Retina (tissue), 1 donor: Measurements from ENCODE around the gene BCL2.

Experiments used
- DNase-seq: peaks from one replicate; pipeline ENCODE4 v3.0.0-alpha.2; 2016

Gene BCL2

DNA sequence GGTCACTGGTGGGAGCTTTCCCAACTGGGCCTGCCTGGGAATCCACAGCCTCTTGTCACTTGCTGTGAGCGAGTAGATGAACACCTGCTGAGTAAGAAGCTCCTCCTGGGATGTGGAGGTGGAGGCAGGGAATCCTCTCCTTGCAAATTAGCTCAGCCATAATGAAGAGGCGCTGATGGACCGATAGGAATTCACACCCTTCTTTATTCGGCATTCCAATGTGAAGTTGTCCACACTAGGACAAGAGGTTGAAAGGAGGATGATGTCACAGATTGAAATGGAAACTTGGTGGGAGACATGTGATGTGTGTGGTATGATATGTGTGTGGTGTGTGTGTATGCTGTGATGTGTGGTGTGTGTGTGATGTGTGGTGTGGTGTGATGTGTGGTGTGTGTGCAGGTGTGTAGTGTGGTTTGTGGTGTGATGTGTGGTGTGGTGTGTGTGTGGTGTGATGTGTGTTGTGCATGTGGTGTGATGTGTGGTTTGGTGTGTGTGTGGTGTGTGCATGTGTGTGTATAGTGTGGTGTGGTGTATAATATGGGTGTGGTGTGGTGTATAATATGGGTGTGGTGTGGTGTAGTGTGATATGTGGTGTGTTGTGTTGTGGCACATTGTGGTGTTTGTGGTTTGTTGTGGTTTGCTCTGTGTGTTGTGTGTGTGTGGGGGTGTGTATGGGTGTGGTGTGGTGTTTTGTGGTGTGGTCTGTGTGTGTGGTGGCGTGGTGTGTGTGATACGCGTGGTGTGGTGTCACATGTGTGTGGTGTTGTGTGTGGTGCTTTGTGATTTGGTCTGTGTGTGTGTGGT is 216.4 kb downstream of the BCL2 start:
- no peak for DNase-seq

DNA sequence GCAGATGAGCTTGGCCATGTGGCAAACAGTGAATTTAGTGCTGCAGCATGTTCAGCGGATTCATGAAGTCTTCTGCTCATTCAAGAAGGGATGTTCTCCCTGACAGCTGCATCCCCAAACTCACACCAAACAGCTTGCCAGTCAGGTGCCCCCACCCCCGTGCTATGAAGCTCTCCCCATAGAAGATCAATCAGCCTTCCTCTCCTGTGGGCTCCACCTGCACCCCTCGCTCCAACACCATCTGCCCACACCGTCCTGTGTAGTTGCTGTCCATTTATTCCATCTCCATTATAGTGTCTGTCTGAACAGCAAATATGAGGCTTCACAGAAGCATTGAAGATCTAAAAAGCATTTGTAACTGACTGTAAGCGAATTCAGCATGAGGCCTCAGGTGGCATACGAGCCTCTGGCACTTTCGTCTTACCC is 218.9 kb downstream of the BCL2 start:
- no peak for DNase-seq

DNA sequence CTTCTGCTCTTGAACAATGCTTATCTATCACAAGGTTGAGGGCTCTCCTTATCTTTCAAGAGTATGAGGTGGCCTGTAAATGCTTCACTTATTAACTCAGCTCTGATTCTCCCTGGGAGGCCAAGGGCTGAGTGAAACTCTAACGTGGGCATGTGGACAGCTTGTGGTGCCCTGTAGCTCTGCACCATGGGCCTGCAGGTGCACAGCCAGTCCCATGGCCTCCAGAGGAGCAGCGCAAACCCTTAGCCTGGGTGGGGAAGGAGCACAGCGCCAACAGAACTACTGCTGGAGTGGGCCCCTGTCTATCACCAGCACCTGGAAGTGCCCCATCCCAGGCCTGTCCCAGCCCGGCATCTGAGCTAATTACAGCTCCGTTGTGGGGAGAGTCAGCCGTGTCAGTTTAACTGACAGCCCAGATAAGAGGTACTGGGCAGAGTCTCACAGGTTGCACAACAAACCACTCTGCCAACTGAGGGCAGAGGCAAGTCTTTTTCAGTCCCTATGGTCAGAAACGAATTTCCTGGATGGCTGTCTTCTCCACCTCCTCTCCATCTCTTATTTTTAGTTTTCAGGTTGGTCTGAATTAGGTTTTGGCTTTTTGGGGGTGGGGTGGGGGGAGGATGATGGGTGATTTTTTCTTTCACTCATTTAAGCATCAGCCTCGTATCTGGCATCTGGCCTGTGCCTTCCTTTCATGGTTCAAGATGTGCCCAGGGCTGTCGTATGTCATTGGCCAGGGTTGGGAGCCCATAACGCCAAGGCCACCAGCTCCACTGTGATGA is 219.5 kb downstream of the BCL2 start:
- no peak for DNase-seq

DNA sequence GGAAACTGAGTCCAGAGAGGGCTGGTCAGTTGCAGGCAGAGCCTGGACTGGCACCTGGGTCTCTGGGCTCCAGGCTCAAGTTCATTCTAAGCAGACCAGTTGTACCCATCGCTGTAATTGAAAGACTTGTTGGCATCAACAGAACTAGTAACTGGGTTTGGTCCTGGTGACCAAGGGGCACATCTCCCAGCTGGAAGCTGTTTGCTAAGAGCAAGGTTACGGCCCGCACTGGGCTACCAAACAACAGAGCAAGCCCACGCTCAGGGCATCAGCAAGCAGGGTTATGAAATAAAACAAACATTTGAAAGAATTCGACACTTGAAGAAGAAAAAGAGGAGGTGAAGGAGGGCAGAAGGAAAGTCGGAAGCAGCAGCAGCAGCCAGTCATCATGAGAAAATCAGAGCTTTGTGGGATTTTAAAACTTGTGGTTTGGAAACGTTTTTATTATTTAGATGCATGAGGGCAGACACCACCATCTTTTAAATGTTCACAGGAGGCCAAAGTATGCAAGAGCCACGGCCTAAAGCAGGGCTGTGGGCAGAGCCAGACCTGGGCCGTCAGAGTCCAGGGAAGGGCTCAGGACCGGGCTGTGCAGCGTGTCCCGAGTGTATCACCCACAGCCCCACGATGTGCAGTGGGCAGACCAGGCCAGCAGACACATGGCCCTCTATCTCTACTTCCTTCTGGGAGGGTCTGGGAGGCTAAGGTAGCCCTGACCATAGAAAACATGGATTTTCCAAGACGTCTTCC is 220.3 kb downstream of the BCL2 start:
- DNase-seq, result no peak

DNA sequence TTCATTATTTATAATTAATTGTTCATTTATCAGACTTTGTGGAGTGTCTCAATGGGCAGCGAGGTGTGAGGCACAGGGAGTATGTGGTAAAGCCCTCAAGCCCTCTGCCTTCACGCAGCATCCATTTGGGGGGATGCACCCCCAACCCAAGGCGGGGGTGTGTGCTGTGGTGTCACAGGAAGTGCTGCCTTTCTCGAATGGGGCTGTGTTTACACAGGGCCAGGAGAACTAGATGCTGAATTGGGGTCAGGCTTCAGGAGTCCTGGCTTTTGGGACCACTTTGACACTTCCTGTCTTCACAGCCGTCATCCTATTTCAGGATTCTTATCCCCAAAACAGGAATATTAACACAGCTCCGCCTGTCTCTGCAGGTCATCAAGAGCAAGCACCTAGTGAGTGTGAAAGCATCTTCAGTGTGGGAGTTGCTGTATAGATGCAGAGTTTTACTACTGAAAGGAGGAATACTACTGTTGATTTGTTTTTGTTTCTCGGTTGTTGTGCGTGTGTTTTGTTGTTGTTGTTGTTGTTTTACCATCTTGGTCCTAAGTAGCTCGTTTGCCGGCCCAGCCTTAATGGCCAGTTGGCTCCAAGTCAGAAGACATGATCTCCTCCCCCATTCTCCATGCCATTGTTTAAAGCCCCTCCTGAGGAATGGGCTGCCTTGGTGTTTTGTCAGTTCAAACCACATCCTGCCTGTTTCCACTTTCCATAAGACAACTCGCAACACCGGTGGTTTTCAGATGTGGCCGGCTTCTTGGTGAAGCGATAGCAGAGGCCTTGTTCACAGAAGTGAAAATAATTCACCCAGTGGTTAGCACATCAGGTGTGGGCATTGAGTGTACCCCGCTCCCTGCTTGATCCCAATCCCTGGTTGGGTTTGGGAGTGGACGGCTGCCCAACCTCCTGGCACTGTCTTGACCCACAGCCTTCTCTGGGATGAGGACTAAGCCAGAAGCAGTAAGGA is 221.3 kb downstream of the BCL2 start:
- DNase-seq, result no peak

DNA sequence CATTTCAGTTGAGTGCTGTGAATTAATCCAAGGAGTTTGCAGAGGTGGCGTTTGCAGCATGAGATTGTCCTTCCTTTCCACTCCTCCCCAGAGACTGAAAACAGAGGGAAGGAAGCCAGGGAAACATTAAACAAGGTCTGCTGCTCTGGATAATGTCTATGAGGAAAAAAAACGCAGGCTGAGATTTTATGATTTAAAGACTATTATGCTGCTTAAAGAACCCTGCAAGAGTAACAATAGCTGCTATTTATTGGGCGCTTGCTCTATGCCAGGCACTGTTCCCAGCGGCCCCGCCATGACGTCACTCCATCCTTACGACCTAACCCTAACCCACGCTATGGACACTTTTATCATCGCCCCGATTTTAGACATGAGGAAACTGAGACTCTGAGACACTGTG is 222.4 kb downstream of the BCL2 start:
- DNase-seq, result no peak

DNA sequence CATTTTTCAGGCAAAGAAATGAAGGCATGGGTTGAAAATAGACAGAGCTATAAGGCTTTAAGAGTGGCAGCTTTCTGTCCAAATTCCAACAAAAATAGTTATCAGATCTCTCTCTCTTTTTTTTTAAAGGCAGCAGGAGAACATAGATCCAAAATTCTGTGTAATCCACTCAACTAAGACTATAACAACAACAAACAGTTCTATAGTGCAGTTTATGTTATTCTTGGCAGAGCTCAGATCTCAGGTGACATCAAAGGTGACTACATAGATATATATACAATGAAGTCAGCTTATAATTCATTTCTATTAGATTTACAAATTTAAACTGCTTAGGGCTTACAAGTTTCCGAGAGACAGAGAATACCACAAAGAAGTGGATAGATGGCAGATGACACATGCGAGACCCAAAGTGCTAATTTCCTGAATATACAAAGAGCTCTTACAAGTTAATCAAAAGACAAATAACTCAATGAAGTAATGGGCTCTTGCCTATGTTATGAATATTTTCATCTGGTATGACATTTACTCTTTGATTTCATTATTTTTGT is 223.2 kb downstream of the BCL2 start:
- no peak for DNase-seq

DNA sequence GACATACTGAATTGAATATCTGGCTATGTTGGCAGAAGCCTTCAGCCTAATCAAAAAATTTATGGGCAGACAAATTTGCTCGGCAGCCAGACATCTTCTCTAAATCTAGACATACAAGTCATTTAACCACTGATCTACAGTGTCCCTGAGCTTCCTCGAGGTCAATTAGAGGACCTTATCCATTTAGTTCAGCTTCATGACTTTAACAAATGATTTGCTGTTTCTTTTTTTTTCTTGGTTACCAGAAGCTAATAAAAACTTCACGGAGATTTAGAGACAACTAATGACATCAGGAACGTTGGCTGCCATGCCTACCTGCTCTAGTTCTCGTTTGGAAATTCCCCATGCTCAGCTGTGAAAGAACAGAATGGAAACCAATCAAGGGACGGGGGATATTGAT is 223.8 kb downstream of the BCL2 start:
- DNase-seq, result no peak

DNA sequence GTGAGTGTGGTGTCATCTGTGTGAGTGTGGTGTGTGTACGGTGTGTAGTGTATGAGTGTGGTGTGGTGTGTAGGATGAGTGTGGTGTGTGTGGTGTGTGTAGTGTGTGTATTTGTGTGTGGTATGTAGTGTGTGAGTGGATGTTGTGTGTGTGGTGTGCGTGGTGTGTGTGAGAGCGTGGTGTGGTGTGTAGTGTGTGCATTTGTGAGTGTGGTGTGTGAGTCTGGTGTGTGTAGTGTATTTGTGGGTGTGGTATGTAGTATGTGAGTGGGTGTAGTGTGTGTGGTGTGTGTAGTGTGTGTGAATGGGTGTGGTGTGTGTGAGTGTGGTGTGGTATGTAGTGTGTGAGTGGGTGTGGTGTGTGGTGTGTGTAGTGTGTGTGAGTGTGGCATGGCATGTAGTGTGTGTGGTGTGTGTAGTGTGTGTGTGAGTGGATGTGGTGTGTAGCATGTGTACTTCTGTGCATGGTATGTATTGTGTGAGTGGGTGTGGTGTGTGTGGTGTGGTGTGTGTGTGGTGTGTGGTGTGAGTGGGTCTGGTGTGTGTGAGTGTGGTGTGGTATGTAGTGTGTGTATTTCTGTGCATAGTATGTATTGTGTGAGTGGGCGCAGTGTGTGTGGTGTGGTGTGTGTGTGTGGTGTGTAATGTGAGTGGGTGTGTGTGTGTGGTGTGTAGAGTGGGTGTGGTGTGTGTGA is 227.8 kb downstream of the BCL2 start:
- DNase-seq, result no peak

DNA sequence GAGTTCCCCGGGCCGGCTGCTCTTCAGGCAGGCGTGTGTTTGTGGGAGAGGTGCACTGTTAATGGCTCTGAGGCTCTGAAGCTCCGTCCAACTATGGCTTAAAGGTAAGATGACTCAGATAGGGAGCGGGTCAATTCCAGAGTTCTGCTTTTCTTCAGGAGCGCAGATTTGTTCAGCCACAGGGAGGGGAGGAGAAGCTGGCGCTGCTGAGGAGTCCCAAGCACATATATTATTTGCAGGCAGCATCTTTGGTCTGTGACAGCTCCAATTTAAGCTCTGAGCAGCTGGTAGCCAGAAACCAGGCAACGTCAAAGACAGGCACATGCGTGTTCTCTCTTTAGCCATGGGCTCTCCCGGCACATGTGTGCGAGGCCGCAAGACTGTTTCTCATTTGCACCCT is 229.2 kb downstream of the BCL2 start:
- no peak for DNase-seq

DNA sequence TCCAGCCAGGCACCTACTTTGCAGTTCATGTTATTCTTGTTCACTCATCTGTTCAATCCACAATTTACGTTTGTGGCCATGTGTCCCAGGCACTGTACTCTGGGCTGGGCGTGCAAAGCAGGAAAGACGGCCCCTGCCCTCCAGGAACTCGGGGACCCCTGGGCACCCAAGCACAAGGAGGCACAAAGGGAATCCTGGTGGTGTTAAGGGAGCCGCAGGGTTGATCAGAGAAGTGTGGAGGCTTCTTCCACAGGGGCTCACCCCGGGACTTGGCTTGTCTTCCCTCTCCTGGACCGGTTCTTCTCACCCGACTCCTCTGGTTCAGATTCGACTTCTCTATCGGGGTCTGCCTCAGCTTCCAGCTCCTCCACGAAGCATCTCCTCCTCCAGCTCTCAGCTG is 230.5 kb downstream of the BCL2 start:
- DNase-seq, result no peak

DNA sequence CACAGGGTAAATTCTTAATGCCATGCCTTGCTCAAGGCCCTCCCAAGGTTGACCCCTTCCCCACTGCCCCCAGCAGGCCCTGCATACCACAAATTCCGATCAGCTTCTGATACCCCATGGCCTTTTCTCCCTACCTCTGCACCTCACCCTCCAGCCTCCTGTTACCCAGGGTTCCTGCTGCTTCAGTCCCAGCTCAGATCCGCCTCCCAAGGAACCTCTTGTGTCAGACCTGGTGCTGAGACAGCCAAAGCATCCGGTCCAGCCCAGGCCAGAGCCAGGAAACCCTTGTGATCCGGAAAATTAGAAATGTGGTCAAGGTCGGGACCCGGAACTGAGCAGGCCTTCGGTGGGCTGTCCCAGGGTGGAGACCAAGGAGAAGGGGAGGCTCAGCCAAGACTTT is 231.3 kb downstream of the BCL2 start:
- no peak for DNase-seq

DNA sequence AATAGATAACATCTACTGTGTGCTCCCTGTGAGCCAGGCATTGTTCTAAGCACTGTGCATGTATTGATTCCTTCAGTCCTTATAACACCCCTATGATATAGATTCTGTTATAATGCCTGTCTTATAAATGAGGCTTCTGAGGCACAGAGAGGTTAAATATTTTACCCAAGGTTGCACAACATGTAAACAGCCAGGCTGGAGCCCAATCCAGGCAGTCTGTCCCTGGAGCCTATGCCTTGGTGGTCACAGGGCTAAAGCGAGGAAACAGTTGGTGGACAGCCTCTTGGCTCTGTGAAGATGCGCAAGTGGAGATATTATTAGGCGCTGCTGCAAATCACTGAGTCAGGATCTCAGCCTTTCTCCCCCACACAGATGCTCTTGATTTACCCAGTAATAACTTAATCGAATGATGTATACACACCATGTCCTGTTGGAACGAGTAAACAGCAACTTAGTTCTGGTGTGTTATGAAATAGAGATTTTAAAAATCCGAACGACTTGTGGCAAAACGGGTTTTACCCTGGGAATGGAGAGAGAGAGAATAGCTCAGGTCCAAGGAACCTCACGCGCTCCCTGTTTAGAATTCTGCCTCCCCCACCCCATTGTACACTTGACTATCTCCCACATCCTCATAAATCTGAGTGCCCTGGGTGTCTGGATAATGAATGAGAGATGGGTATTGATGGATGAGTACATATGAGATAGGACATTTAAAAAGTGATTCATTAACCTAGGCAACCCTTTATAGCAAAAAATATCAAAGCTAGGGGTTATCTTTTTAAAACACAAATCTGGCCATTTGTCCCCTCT is 231.9 kb downstream of the BCL2 start:
- DNase-seq, result no peak

DNA sequence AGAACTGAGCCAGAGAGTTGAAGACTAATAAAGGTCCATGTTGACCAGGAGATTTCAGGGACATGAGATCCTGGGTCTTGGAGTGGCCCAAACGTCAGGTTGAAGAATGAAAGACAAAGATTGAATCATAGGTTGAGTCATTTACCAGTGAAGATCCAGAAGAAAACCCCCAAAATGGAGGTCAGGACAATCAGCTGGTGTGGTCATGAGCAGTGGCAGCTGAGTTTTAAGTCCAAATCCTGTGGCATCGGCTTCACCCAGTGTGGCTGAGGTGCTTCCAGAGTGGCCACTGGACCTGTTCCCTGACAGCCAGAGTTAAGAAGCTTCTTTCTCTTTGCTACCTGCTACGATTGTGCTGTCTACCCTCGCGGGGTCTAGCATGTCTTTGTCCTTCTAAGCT is 234.0 kb downstream of the BCL2 start:
- DNase-seq, result no peak

DNA sequence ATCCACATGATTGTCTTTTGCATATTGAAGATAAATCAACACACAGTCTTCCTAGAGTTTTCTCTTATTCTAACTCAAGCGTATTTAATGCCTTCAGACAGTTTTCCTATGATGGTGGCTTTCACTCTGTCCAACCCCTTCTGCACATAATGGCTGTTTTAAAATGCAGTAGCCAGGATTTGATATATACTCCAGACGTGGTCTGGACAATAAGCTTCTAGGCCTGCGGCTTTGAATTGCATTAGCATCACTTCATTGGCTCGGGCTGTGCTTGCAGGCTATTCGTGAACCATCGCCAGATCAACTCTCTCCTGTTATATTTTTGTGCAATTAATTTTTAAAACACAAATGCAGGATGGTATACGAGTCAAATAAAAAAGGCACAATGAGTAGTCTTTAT is 235.3 kb downstream of the BCL2 start:
- peak; percentile 64 for DNase-seq

DNA sequence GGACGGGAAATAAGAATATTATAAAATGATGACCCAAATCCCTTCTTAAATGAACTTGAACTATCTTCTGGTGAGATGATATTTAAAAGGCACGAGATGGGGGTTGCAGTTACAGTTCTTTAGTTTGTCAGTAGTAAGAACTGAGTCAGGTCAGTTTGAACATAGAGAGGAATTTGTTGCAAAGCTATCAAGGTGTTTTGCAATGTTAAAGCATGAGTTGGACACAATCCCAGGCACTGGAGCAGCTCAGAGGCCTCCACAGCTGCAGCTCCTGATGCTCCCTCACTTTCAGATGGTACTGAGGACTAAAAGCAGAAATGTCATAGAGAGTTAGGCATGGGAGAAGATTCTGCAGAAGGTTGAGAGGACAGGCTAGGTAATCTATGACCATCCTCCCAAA is 236.0 kb downstream of the BCL2 start:
- DNase-seq, result no peak

DNA sequence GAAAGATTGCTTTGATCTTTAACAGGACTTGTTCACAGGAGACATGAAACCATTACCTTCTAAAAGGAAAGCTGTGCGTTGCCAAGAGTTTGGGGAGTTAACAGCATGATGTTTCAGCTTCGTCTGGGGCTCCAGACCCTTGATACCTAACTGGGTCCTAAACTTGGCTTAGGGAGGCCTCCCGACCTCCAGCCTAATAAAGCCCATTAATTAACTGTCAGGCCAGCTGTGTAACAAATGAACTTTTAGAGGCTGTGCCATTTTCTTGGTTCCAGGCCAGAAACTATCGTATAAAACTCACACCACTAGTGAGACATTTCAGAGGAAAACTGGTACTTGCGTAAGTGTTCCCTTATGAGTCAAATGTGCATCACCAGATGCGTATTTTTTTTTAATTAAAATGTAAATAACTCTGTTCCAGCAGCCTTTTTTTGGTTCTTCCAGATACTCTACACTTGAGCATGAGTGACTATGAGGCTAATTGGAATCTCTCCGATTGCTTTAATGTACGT is 236.5 kb downstream of the BCL2 start:
- no peak for DNase-seq

DNA sequence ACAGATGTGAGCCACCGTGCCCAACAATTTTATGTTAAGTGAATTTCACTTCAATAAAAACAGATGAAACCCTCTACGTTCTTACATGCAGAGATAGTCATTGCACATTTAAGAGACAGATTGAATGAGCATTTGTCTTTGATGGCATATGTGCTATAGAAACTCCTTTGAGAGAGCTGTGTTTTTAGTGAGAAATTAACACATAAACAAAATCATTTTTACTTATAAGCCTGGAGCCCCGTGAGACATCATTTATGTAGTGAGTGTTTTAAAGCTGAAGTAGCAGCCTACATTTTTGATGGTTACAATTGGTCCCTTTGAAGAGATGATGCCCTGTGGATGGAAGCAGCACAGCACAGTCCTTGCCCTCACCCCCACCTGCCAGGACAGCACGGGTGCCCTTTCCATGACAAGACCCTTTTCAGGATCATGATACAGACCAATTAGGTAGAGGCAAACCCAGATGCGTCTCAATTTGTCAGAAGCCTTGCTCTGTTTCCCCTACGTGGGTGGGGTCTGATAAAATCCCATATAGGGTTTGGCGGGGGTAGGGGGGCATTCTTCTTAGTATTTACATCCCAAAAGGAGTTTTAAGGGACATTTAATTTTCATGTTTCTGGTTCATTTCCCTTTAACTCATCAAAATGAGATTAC is 237.1 kb downstream of the BCL2 start:
- DNase-seq, result peak; percentile 38

DNA sequence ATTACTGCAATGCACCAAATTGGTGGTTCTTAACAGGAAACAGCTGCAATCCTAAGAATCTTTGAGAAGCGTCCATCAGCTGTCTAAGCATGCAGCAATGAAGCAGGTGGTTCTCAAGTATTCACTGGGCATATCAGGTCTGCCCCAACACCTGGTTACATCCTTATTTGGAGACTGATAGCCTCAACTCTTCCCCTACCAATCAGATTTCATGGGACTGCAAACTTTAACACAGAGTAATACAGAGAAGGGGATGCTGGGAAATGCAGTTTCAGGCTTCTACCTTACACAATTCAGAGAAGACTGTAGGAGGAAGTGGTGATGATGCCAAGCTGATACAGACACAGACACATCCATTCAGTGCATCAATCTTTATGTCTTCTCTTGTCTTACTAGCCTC is 240.5 kb downstream of the BCL2 start:
- no peak for DNase-seq

DNA sequence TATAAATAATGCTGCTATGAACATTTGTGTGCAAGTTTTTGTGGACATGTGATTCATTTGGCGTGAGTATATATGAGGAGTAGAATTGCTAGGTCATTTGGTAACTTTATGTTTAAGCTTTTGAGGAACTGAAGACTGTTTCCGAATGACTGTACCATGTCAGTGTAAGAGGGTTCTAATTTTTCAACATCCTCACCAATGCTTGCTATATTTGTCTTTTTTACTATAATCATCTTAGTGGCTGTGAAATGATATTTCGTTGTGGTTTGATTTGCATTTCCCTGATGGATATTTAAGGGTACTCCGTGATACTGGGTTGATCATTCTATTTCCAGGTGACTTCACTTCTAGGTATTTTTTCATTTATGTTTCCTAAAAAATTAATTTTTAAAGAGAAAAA is 241.1 kb downstream of the BCL2 start:
- no peak for DNase-seq
